GM13977 (cell line): Measurements from ENCODE around the gene TECPR1.
"Not testable (repeated sequence)": the region's sequence is repeated elsewhere in the genome, so short reads cannot be mapped to it uniquely, and the experiment has no call there.

Experiments
- DNase-seq: peaks from one replicate; pipeline ENCODE4 v3.0.0; 2012; ENCODE audit warnings: low spot score
- in situ Hi-C: fragments of 300-500 bp; cut with MboI; formaldehyde crosslinking; loops from one replicate; pipeline ENCODE4 v1.12.0; 2022; ENCODE audit warnings: low sequenced_read_pairs, low pct_unique_long_range_greater_than_20kb, mixed read lengths, inconsistent platforms; ENCODE audit not compliant: unreplicated experiment
- TF ChIP-seq, protein P1 (sequence below): IDR thresholded peaks from 2 replicates; pipeline ENCODE4 v1.5.1; 2012; ENCODE audit warnings: mild to moderate bottlenecking, control low read depth; ENCODE audit not compliant: insufficient read depth; ENCODE audit errors: extremely low read depth, missing control alignments

Gene TECPR1

DNA sequence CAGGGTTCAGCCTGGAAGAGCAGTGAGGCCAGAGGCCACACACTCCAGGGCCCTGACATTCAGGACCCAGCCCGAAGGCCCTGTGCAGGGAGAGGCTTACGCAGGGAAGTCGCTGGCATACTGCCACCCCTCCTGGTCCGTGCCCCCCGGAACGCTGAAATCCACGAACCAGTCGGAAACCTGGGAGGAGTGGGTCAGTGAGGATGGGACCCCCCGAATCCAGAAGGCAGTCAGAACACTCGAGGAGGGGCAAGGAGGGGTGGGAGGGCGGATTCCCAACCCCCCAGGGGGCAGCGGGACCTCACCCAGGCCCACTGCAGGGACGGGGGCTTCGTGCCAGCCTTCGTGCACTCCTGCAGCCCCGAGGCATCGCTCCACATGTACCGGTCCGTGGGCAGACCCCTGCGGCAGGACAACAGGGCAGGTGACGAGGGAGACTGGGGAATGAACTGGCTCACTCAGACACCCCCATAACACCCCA lies 27.3 kb downstream of the TECPR1 start:
- TF ChIP-seq, protein P1, sequence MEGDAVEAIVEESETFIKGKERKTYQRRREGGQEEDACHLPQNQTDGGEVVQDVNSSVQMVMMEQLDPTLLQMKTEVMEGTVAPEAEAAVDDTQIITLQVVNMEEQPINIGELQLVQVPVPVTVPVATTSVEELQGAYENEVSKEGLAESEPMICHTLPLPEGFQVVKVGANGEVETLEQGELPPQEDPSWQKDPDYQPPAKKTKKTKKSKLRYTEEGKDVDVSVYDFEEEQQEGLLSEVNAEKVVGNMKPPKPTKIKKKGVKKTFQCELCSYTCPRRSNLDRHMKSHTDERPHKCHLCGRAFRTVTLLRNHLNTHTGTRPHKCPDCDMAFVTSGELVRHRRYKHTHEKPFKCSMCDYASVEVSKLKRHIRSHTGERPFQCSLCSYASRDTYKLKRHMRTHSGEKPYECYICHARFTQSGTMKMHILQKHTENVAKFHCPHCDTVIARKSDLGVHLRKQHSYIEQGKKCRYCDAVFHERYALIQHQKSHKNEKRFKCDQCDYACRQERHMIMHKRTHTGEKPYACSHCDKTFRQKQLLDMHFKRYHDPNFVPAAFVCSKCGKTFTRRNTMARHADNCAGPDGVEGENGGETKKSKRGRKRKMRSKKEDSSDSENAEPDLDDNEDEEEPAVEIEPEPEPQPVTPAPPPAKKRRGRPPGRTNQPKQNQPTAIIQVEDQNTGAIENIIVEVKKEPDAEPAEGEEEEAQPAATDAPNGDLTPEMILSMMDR = no peak
- in situ Hi-C loops = no loop called here
- no peak for DNase-seq

DNA sequence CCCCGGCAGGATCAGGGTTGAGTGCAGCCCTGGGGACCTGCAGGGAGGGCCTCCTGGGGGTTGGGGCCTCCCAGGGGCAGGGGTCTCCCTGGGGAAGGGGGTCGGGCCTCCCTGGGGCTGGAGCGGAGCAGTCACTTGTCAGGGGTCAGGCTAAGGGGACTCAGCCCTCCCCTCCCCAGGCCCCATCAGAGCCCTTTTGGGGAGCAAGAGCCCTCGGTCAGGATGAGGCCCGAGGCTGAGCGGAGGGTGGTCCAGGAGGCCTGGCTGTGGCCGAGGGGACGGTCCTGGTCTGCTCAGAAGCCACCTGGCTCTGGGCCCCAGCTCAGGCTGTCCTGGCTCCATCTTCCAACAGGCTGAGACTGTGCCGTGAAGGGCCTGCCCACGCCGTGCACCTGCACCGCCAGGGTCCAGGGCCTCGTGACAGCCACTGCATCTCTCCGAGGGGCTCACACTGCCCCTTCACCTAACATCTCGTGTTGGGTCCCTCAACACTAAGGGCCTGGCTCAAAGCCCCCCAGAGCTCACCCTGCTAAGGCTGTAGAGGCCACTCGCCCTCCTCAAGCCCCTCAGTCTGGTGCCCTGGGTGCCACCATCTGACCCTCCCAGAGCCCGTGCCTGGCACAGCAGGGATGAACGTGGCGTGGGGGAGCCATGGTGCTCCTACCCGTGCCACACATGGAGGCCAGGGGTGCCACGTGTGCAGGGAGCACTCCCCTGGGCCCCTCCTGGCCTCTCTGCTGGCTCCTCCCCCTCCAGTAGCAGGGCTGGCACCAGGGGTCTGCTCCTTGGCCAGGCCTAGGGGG lies 27.9 kb downstream of the TECPR1 start:
- TF ChIP-seq, protein P1 = no peak
- in situ Hi-C loops = no loop called here
- no peak for DNase-seq

DNA sequence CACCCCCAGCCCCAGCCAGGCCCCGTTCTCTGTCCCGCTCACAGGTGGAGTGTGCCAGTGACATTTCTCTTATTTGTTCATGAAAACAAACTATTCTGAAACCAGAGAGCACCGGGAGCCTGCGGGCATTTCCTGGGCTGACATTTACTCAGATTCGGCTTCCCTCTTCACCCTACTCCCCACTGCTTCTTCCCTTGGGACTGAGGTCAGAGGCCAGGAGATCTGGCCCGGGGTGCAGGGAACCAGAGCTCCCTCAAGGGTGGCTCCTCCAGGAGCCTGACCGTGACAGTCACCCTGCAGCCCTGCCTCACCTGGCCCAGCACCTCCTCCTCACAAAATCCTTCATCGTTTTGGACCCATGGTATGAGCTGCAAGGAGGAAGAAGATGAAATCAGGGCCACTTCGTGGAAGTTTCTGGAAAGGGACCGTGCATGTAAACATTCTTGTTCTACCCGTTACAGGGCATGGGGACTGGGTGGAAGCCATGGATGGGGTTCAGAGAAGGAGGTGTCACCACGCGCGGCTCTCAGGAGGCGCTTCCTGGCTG lies 28.6 kb downstream of the TECPR1 start:
- DNase-seq = peak; percentile 36
- in situ Hi-C loops = no loop called here
- TF ChIP-seq, protein P1 = no peak

DNA sequence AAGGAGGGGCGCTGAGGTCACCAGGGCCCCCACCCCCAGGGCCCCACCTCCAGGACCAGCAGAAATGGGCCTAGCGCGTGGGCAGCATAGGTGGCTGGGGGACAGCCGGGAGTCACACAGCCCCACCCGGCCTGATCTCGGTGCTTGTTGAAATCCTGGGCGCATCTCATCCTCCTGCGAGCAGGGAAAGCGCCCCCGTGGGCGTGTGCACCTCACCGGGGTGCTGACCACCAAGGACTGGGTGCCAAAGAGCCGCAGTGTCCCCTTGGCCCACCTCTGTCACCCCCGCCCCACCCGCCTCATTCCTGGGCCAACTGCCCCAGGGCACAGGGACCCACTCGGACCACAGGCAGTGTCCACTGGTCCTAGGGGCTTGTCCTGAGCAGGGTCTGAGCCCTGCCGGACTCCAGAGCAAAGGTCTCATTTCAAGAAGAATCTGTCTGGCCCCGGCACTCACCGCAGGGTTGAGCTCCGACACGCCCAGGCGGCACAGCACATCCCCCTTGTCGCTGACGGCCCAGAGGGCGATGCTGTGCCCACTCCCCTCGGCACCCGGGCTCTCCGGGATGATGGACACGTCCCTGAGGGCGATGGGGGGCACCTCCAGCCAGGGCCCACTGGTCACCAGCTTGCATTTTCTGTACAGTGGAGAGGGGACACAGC lies 29.4 kb downstream of the TECPR1 start:
- DNase-seq = peak; percentile 36

DNA sequence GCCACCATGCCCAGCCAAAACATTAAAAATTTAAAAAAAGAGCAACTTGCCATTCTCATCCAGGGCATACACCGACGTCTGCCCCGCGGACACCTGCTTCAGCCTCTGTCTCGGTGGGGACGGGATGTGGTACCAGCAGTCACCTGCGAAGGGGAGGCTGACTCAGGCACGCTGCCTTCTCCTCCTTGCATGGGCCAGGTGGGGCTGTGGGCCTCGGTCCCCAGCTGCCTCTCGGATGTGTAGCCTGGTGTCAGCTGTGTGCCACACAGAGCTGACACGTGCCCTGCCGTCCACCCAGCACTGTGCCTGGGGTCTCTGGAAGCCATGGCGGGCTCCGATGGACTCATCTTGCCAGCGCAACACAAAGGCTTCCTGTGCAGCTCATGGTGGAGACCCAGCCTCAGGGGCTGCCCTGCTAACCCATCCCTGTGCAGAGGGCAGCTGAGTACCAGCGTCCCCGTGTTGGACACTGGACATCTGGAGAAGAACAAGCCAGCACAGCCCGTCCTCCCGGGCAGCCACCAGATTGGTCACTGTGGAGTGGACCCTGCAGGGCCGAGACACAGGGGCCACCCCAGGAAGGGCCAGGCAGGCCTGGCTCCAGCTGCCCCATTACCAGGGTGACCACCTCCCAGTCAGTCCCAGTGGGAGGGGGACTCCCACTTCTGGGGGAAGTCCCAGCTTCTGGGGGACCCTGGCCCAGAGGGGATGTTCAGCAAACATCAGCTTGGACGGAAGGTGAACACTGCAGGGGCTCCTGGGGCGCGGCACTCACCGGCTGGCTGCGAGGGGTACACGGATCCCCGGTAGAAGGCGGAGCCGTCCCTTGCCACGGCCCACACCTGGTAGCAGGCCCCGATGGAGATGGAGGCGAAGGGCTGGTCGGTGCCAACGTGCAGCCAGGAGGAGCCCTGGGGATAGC lies 30.2 kb downstream of the TECPR1 start:
- no peak for DNase-seq
- TF ChIP-seq, protein P1 = no peak
- in situ Hi-C loops = no loop called here

More for the DNA sequence above, 29.4 kb downstream of the TECPR1 start:
- TF ChIP-seq, protein P1 = no peak
- in situ Hi-C loops = no loop called here

DNA sequence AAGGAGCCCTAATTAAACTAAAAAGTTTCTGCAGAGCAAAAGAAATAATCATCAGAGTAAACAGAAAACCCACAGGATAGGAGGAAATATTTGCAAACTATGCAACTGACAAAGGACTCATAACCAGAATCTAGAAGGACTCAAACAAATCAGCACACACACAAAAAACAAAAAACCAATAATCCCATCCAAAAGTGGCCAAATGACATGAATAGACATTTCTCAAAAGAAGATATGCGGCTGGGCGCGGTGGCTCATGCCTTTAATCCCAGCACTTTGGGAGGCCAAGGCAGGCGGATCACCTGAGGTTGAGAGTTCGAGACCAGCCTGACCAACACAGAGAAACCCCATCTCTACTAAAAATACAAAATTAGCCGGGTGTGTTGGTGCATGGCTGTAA lies 32.6 kb downstream of the TECPR1 start:
- in situ Hi-C loops = not testable (repeated sequence)
- peak; percentile 44 for DNase-seq
